ENCODE measurements around the gene TMEM51.

Gene TMEM51

GRCh38 chr1:15210651-15211375 lies 57.3 kb downstream of the TMEM51 start:
- no peak overlapping the region for H3K9ac ChIP-seq (ENCODE audit: low read length)
- no peak overlapping the region for H2AFZ ChIP-seq (ENCODE audit: low read depth, low read length, severe bottlenecking)
- H3K9me3 ChIP-seq (ENCODE audit: insufficient read depth, low read length), result no peaks in the 10 kb centered on the region
- H3K27ac ChIP-seq (ENCODE audit: low read depth, low read length), result no peak overlapping the region
- H3F3A ChIP-seq (ENCODE audit: insufficient read depth), result no peaks in the 10 kb centered on the region
- H3K36me3 ChIP-seq (ENCODE audit: low read length), result no peaks in the 10 kb centered on the region
- TF ChIP-seq CTCF (IDR thresholded peaks at IDR 0.05; ENCODE audit: insufficient read depth, low read length, poor library complexity, severe bottlenecking) (no peak), EZH2phosphoT487 (conservative IDR thresholded peaks at IDR 0.05; ENCODE audit: low read length) (no peak)
- H3K27me3 ChIP-seq (ENCODE audit: low read length), result no peaks in the 10 kb centered on the region
- no peak overlapping the region for H3K4me2 ChIP-seq (ENCODE audit: low read depth, low read length, poor library complexity, severe bottlenecking)
- no peaks in the 10 kb centered on the region for H4K20me1 ChIP-seq (ENCODE audit: low read depth, low read length)
- H3K4me3 ChIP-seq (ENCODE audit: insufficient read depth, low read length, poor library complexity, severe bottlenecking), result no peak overlapping the region
- no peaks in the 10 kb centered on the region for H3K9me2 ChIP-seq (replicated peaks; ENCODE audit: insufficient read depth, low read length)
- H3K79me2 ChIP-seq (ENCODE audit: insufficient read depth, low read length), result no peaks in the 10 kb centered on the region

- no peaks in the 10 kb centered on the region for H3K9me3 ChIP-seq (ENCODE audit: insufficient read depth, low read length)
- H3K79me2 ChIP-seq (ENCODE audit: insufficient read depth, low read length), result no peaks in the 10 kb centered on the region
- no peak overlapping the region for H3K4me2 ChIP-seq (ENCODE audit: low read depth, low read length, poor library complexity, severe bottlenecking)
- H3F3A ChIP-seq (ENCODE audit: insufficient read depth), result no peaks in the 10 kb centered on the region
- TF ChIP-seq EZH2phosphoT487 (conservative IDR thresholded peaks at IDR 0.05; ENCODE audit: low read length), result no peak
- no peak for TF ChIP-seq CTCF (IDR thresholded peaks at IDR 0.05; ENCODE audit: insufficient read depth, low read length, poor library complexity, severe bottlenecking)
- H3K27me3 ChIP-seq (ENCODE audit: low read length), result no peaks in the 10 kb centered on the region
- H3K36me3 ChIP-seq (ENCODE audit: low read length), result no peaks in the 10 kb centered on the region
- H3K9ac ChIP-seq (ENCODE audit: low read length), result no peak overlapping the region
- no peaks in the 10 kb centered on the region for H3K9me2 ChIP-seq (replicated peaks; ENCODE audit: insufficient read depth, low read length)
- H3K27ac ChIP-seq (ENCODE audit: low read depth, low read length), result no peak overlapping the region
- H2AFZ ChIP-seq (ENCODE audit: low read depth, low read length, severe bottlenecking), result no peak overlapping the region
- H3K4me3 ChIP-seq (ENCODE audit: insufficient read depth, low read length, poor library complexity, severe bottlenecking), result no peak overlapping the region
- no peaks in the 10 kb centered on the region for H4K20me1 ChIP-seq (ENCODE audit: low read depth, low read length)
Measured at GRCh38 chr1:15211424-15211823, 57.9 kb downstream of the TMEM51 start.

GRCh38 chr1:15212216-15212953 lies 58.8 kb downstream of the TMEM51 start:
- no peaks in the 10 kb centered on the region for H3K9me2 ChIP-seq (replicated peaks; ENCODE audit: insufficient read depth, low read length)
- no peaks in the 10 kb centered on the region for H3K9me3 ChIP-seq (ENCODE audit: insufficient read depth, low read length)
- H3K9ac ChIP-seq (ENCODE audit: low read length), result no peak overlapping the region
- H3K27me3 ChIP-seq (ENCODE audit: low read length), result no peaks in the 10 kb centered on the region
- no peak overlapping the region for H3K4me2 ChIP-seq (ENCODE audit: low read depth, low read length, poor library complexity, severe bottlenecking)
- no peaks in the 10 kb centered on the region for H3K36me3 ChIP-seq (ENCODE audit: low read length)
- no peaks in the 10 kb centered on the region for H3F3A ChIP-seq (ENCODE audit: insufficient read depth)
- TF ChIP-seq EZH2phosphoT487 (conservative IDR thresholded peaks at IDR 0.05; ENCODE audit: low read length), result no peak
- TF ChIP-seq CTCF (IDR thresholded peaks at IDR 0.05; ENCODE audit: insufficient read depth, low read length, poor library complexity, severe bottlenecking), result no peak
- no peak overlapping the region for H2AFZ ChIP-seq (ENCODE audit: low read depth, low read length, severe bottlenecking)
- no peaks in the 10 kb centered on the region for H4K20me1 ChIP-seq (ENCODE audit: low read depth, low read length)
- no peak overlapping the region for H3K4me3 ChIP-seq (ENCODE audit: insufficient read depth, low read length, poor library complexity, severe bottlenecking)
- no peaks in the 10 kb centered on the region for H3K79me2 ChIP-seq (ENCODE audit: insufficient read depth, low read length)
- H3K27ac ChIP-seq (ENCODE audit: low read depth, low read length), result no peak overlapping the region
